HG03196 (cell line): ENCODE measurements around the gene LTBP4.

ENCODE experiments used
- ATAC-seq: cut with Tn5 transposase; IDR thresholded peaks from one replicate; pipeline ENCODE4 v1.9.1; 2021; ENCODE audit not compliant: unreplicated experiment

LTBP4 gene

GRCh38 chr19:40596608-40597328 is 4.4 kb upstream of the LTBP4 start:
- ATAC-seq: no peak

- ATAC-seq: no peak
Observed at GRCh38 chr19:40597329-40597838, 3.8 kb upstream of the LTBP4 start.

GRCh38 chr19:40598121-40598917 is 2.9 kb upstream of the LTBP4 start:
- no peak for ATAC-seq

GRCh38 chr19:40598918-40599307 is 2.3 kb upstream of the LTBP4 start:
- ATAC-seq: no peak

- ATAC-seq: no peak
Observed at GRCh38 chr19:40599331-40599901, 1.8 kb upstream of the LTBP4 start.

- no peak for ATAC-seq
Observed at GRCh38 chr19:40599902-40600569, 1.1 kb upstream of the LTBP4 start.

GRCh38 chr19:40600570-40601133 is 517 bp upstream of the LTBP4 start:
- ATAC-seq: no peak

GRCh38 chr19:40603071-40603388 is 1.9 kb downstream of the LTBP4 start:
- no peak for ATAC-seq

- ATAC-seq: peak; percentile 62
Observed at GRCh38 chr19:40603389-40604170, 2.4 kb downstream of the LTBP4 start.

GRCh38 chr19:40604171-40604646 is 3.0 kb downstream of the LTBP4 start:
- no peak for ATAC-seq

- ATAC-seq: peak; percentile 0
Observed at GRCh38 chr19:40604647-40605215, 3.6 kb downstream of the LTBP4 start.

- peak; percentile 27 for ATAC-seq
Observed at GRCh38 chr19:40605216-40605971, 4.2 kb downstream of the LTBP4 start.

- ATAC-seq: no peak
Observed at GRCh38 chr19:40607311-40608239, 6.4 kb downstream of the LTBP4 start.

- no peak for ATAC-seq
Observed at GRCh38 chr19:40608240-40608621, 7.1 kb downstream of the LTBP4 start.

GRCh38 chr19:40608957-40609356 is 7.8 kb downstream of the LTBP4 start:
- no peak for ATAC-seq

GRCh38 chr19:40609561-40610395 is 8.6 kb downstream of the LTBP4 start:
- ATAC-seq: peak; percentile 35

GRCh38 chr19:40610396-40611064 is 9.4 kb downstream of the LTBP4 start:
- no peak for ATAC-seq
